ENCODE data around the gene RIPOR3.

Gene RIPOR3

GRCh38 chr20:50690650-50691572 lies at the start of gene RIPOR3:
RIPOR3 (minus strand) TSS chr20:50691542; CDS start chr20:50691128, 414 bp downstream.
- DNase-seq, result no peak

- DNase-seq, result no peak
Measured at GRCh38 chr20:50737352-50737751, 46.0 kb upstream of the RIPOR3 start.

- DNase-seq, result no peak
Measured at GRCh38 chr20:50735813-50736212, 44.5 kb upstream of the RIPOR3 start.

- DNase-seq, result no peak
Measured at GRCh38 chr20:50734730-50735679, 43.7 kb upstream of the RIPOR3 start.

GRCh38 chr20:50733644-50734349 lies 42.5 kb upstream of the RIPOR3 start:
- DNase-seq, result no peak

GRCh38 chr20:50731930-50732690 lies 40.8 kb upstream of the RIPOR3 start:
- no peak for DNase-seq

GRCh38 chr20:50731055-50731929 lies 40.0 kb upstream of the RIPOR3 start, which contains the start of gene PARD6B:
PARD6B (plus strand) TSS chr20:50731580; CDS start chr20:50731787, 207 bp downstream.
- peak; percentile 99 for DNase-seq

- no peak for DNase-seq
Measured at GRCh38 chr20:50730765-50731054, 39.4 kb upstream of the RIPOR3 start.

- DNase-seq, result no peak
Measured at GRCh38 chr20:50729901-50730764, 38.8 kb upstream of the RIPOR3 start.

GRCh38 chr20:50728981-50729874 lies 37.9 kb upstream of the RIPOR3 start:
- no peak for DNase-seq

- no peak for DNase-seq
Measured at GRCh38 chr20:50728486-50728980, 37.2 kb upstream of the RIPOR3 start.

- DNase-seq, result no peak
Measured at GRCh38 chr20:50727792-50728485, 36.6 kb upstream of the RIPOR3 start.

- no peak for DNase-seq
Measured at GRCh38 chr20:50726955-50727791, 35.8 kb upstream of the RIPOR3 start.

- DNase-seq, result no peak
Measured at GRCh38 chr20:50725724-50726005, 34.3 kb upstream of the RIPOR3 start.

GRCh38 chr20:50724851-50725723 lies 33.7 kb upstream of the RIPOR3 start:
- DNase-seq, result peak; percentile 26

- no peak for DNase-seq
Measured at GRCh38 chr20:50724112-50724725, 32.9 kb upstream of the RIPOR3 start.

Data from activated CD4-positive, alpha-beta T cell treated with anti-CD3 and anti-CD28 coated beads, Interleukin-10, Interleukin-2, amounts not matched to agents 100 ng/mL and 50 ng/mL, durations not matched to agents 16 hours and 8 hours (primary cell).